Measurements from ENCODE around the gene TGFBR3L. TPM values are rescaled to one million over a fixed set of nuclear protein-coding genes. Genes with fewer than 3 reads are reported as not detected.

The TGFBR3L gene
- total and polyA plus RNA-seq, 2 donors (not counting 3 experiments of a cell fraction or from before 2014, with no cell fraction given) = 0.35 TPM; not detected in 1

DNA sequence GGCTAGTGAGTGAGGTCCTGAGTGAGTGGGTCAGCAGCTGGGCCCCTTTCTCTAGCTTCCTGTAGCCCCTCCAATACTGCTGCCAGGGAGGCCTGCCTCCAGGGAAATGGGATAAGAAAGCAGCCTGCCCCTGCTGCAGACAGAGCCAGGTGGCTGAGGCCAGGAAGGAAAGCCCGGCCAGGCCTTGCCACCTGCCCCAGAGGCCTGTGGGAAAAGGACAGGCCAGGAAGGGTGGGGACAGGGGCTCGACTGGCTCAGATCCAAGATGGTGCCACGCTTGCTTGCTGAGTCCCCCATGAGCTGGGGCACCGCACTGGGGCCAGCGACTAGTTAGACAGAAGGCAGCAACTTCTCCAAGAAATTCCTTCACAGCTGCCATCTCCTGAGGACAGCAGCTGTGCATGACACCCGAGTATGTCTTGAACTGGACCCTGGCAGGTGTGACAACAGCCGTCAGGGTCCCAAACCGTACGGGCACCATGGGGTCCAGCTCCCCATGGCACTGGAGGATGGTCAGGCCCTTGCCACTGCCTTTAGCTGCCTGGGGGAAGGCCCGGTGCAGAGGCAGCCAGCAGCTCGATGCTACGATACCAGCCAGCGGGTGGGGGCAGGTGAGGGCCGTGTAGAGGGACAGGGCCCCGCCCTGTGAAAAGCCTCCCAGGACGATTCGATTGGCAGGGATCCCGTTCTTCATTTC, 35.4 kb upstream of the TGFBR3L start:
- Histone ChIP-seq H3K9me1 (replicated peaks; ENCODE audit: control insufficient read depth, extremely low read depth, insufficient read depth, low read length) (no peaks in the 10 kb centered on the region), H3K4me1 (ENCODE audit: control insufficient read depth, extremely low read depth, insufficient read depth, low read length) (no peaks in the 10 kb centered on the region), H3K27me3 (ENCODE audit: control insufficient read depth in 2 of 2, insufficient read depth in 2 of 2, low read length in 2 of 2) (peaks cover 0 to 10% of the 10 kb centered on the region in 2 experiments), H2AFZ (ENCODE audit: low read depth, low read length) (no peak overlapping the region), H3K4me3 (replicated peaks in 1 of 3; ENCODE audit: insufficient read depth in 1 of 3, low read depth in 1 of 3, low read length in 3 of 3) (no peak overlapping the region), H3K27ac (ENCODE audit: insufficient read depth, low read depth, low read length) (no peak overlapping the region), H3K9ac (replicated peaks; ENCODE audit: extremely low read depth, insufficient read depth, low read length) (no peak overlapping the region), H3K9me3 (replicated peaks; ENCODE audit: control insufficient read depth, insufficient read depth, low read length) (no peaks in the 10 kb centered on the region), H3K36me3 (ENCODE audit: control insufficient read depth in 2 of 2, extremely low read depth in 1 of 2, insufficient read depth in 2 of 2, low read length in 2 of 2) (no peaks in the 10 kb centered on the region), H3K4me2 (ENCODE audit: insufficient read depth, low read length) (no peak overlapping the region), H3K79me2 (ENCODE audit: control insufficient read depth, insufficient read depth, low read length) (no peaks in the 10 kb centered on the region), H4K20me1 (replicated peaks; ENCODE audit: control insufficient read depth, extremely low read depth, insufficient read depth, low read length) (no peaks in the 10 kb centered on the region)
- FAIRE-seq (no peak), DNase-seq (ENCODE audit: low read depth, low spot score) (no peak)
- BruUV-seq (replicated peaks) = no TSS peak
- dilution Hi-C loops (cut with MboI; ENCODE audit: extremely low pct_ligation_motif_present, low sequenced_read_pairs) (no loop called here), intact Hi-C loops (cut with micrococcal nuclease) (no loop called here)
- ChIA-PET CTCF (interaction anchor here (0.8 to 1.3 kb wide), 3 partner anchors 9 to 24 kb away, joined by 3 to 4 read pairs (median 4); partner anchors contain the start of genes LRRC8E and MAP2K7), POLR2A (no interaction called here)
- TF ChIP-seq POLR2AphosphoS5 (IDR thresholded peaks at IDR 0.05; ENCODE audit: insufficient read depth, low read depth, low read length) (no peak), MYC (IDR thresholded peaks at IDR 0.05; ENCODE audit: low read depth, low read length) (no peak), EZH2 (IDR thresholded peaks at IDR 0.05; ENCODE audit: borderline replicate concordance, low read depth, low read length, severe bottlenecking) (no peak), GATA2 (IDR thresholded peaks at IDR 0.05; ENCODE audit: insufficient read depth, insufficient read length, low read depth, low read length) (no peak)
- TF ChIP-seq, protein P1, sequence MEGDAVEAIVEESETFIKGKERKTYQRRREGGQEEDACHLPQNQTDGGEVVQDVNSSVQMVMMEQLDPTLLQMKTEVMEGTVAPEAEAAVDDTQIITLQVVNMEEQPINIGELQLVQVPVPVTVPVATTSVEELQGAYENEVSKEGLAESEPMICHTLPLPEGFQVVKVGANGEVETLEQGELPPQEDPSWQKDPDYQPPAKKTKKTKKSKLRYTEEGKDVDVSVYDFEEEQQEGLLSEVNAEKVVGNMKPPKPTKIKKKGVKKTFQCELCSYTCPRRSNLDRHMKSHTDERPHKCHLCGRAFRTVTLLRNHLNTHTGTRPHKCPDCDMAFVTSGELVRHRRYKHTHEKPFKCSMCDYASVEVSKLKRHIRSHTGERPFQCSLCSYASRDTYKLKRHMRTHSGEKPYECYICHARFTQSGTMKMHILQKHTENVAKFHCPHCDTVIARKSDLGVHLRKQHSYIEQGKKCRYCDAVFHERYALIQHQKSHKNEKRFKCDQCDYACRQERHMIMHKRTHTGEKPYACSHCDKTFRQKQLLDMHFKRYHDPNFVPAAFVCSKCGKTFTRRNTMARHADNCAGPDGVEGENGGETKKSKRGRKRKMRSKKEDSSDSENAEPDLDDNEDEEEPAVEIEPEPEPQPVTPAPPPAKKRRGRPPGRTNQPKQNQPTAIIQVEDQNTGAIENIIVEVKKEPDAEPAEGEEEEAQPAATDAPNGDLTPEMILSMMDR (IDR thresholded peaks at IDR 0.05; ENCODE audit: extremely low read depth in 1 of 2, insufficient read depth in 1 of 2, low read depth in 1 of 2, low read length in 2 of 2) = no peak
